GM12891 (cell line): ENCODE results near the gene VPS13A.

Source experiments
- PAX5 ChIP-seq: IDR thresholded peaks from 2 replicates; pipeline ENCODE4 v1.6.1; 2011; ENCODE audit warnings: low read length, moderate library complexity, mild to moderate bottlenecking; ENCODE audit not compliant: insufficient read depth, severe bottlenecking
- POLR2A ChIP-seq: IDR thresholded peaks from 2 replicates; pipeline ENCODE4 v1.6.1; 2011; ENCODE audit warnings: low read depth, low read length, control low read depth
- POLR2AphosphoS5 ChIP-seq: IDR thresholded peaks from 2 replicates; pipeline ENCODE4 v1.6.1; 2011; ENCODE audit warnings: low read depth, low read length, control low read depth
- POU2F2 ChIP-seq: IDR thresholded peaks from 2 replicates; pipeline ENCODE4 v1.6.1; 2011; ENCODE audit warnings: low read depth, mild to moderate bottlenecking, control low read depth, low read length, moderate library complexity
- TAF1 ChIP-seq: IDR thresholded peaks from 2 replicates; pipeline ENCODE4 v1.6.1; 2011; ENCODE audit warnings: low read depth, low read length, control low read depth

DNA sequence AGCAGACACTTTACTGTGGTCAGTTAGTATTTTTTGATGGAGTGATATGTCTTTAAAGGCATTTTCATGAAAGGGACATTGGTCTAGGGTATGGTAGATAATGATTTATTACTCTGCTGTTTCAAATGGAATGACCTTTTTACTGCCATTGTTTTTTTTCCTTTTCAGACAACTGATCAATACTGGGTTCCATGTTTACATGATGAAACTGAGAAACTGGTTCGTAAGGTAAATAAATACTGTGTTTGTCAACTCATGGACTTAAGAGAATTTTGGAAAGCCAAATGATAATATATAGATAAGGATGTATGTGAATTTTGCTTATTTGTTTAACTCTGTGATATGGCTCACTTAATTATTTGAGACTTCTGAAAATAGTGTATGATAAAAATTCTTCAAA lies 35.5 kb downstream of the VPS13A start:
- no peak for TF ChIP-seq POLR2A
- no peak for TF ChIP-seq PAX5
- TF ChIP-seq TAF1, result no peak
- TF ChIP-seq POLR2AphosphoS5, result no peak
- TF ChIP-seq POU2F2, result no peak
